Stimulated activated CD4-positive, alpha-beta T cell treated with anti-CD3 and anti-CD28 coated beads, Interleukin-4, amount 100 ng/mL, for 24 hours (primary cell): Measurements from ENCODE around the gene AGPS.
"Not testable (repeated sequence)": the region's sequence is repeated elsewhere in the genome, so short reads cannot be mapped to it uniquely, and the experiment has no call there.

ENCODE experiments used
- DNase-seq: peaks from one replicate; pipeline ENCODE4 v3.0.0-alpha.2; 2020

AGPS gene

GRCh38 chr2:177478029-177478428 is 85.5 kb downstream of the AGPS start:
- DNase-seq, result no peak

GRCh38 chr2:177478907-177479306 is 86.3 kb downstream of the AGPS start:
- no peak for DNase-seq

GRCh38 chr2:177482195-177482594 is 89.6 kb downstream of the AGPS start:
- DNase-seq, result no peak

DNA sequence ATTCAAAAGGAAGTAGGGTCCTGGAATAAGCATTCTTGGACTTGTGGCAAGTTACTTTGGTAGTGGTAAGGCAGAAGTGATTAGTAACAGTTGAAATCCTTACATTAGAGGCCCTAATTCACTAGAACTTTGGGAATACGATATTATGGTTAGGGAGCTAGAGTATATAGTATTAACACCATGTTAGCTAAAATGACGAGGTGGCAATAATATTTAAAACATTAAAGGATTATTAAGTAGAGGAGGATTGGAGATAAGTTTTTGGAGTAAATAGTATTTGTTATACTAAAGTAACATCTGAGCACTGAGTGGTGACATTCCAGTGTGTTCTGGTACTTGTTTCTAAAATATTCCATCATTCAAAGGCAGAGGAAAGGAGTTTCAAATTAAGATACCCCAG is 91.0 kb downstream of the AGPS start:
- no peak for DNase-seq

GRCh38 chr2:177484180-177484795 is 91.7 kb downstream of the AGPS start:
- DNase-seq, result no peak

DNA sequence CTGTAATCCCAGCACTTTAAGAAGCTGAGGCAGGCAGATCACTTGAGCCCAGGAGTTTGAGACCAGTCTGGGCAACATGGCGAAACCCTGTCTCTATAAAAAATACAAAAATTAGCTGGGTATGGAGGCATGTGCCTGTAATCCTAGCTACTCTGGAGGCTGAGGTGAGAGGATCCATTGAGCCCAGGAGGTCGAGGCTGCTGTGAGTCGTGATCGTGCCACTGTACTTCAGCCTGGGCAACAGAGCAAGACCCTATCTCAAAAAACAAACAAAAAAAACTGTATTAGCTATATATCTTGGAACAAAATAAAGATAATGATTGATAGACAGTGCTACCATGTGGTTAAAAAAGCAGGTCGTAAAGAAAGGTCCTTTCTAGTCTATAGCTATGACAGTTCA is 93.1 kb downstream of the AGPS start:
- not testable (repeated sequence) for DNase-seq

DNA sequence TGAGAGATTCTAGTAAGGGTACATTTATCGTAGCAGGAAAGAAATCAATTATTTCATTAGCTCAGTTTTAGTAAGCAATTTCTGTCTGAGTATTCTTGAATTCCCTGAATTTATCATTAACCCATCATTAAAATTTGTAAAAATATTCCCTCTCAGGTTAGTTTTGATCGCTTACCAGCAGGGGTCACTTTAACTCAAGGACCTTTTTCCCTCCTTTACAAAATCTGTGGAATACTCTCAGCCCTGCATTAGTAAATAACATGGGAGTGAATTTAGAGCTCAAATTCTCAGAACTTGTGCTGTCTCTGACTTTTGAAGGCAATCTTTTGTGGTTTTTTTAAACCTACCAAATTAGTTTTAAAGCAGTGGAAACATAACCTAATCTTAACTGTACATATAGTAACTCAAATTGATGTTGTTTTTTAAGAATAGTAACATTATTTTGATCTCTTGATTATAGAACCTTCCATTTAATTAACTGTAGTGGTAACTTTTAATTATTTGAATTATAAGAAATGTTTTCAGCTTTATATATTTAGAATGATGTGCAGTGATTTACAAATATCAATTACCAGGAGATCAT is 97.2 kb downstream of the AGPS start:
- DNase-seq, result no peak

GRCh38 chr2:177495945-177496344 is 103.4 kb downstream of the AGPS start:
- DNase-seq, result no peak

- no peak for DNase-seq
These were observed 104.3 kb downstream of the AGPS start for GRCh38 chr2:177496921-177497320.

GRCh38 chr2:177501186-177501585 is 108.6 kb downstream of the AGPS start:
- DNase-seq, result no peak

DNA sequence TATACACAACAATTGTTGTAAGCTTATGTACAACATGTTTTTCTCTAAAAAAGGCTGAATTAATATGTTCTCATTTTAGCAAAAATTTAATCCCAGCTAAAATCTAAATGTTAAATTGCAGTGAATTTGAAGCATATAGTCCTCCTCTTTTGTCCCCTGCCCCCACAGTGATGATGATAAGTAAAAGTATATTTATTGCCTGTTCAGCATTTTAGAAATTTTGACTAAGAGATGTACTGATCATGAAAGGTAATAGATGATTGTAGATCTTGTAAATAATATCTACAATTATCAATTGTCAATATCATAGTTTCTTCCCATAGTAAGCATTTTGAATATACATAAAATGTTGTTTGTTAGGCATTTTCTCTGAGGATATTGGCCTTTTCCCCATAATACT is 113.9 kb downstream of the AGPS start:
- no peak for DNase-seq

- DNase-seq, result no peak
These were observed 114.4 kb downstream of the AGPS start for GRCh38 chr2:177506998-177507397.

- DNase-seq, result no peak
These were observed 124.4 kb downstream of the AGPS start for GRCh38 chr2:177516824-177517544.

- DNase-seq, result no peak
These were observed 126.2 kb downstream of the AGPS start for GRCh38 chr2:177518754-177519153.

GRCh38 chr2:177519534-177520115 is 127.1 kb downstream of the AGPS start:
- DNase-seq, result no peak

GRCh38 chr2:177520324-177520723 is 127.8 kb downstream of the AGPS start:
- no peak for DNase-seq

DNA sequence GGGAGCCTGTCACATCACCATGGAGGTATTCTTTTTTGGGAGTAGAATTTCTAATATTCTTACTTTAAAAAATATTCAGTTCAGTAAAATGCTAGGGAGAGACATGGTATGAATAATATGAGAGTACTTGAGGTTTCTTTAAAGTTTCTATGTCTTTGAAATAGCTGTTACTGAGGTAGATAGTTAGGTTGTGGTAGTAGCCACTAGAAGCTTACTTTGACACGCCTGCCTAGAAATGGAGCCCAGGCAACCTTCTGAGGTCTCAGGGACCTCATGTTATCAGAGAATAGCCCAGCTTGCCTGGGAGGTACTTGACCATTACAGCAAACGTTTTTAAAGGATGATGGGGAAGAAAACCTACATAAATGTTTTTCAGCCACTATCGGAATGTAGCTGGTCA is 131.2 kb downstream of the AGPS start:
- no peak for DNase-seq

- DNase-seq, result no peak
These were observed 132.9 kb downstream of the AGPS start for GRCh38 chr2:177525351-177525924.

- DNase-seq, result no peak
These were observed 135.9 kb downstream of the AGPS start for GRCh38 chr2:177528351-177528933.

- DNase-seq, result no peak
These were observed 136.6 kb downstream of the AGPS start for GRCh38 chr2:177529166-177529565.

GRCh38 chr2:177530561-177530960 is 138.0 kb downstream of the AGPS start:
- DNase-seq, result no peak

DNA sequence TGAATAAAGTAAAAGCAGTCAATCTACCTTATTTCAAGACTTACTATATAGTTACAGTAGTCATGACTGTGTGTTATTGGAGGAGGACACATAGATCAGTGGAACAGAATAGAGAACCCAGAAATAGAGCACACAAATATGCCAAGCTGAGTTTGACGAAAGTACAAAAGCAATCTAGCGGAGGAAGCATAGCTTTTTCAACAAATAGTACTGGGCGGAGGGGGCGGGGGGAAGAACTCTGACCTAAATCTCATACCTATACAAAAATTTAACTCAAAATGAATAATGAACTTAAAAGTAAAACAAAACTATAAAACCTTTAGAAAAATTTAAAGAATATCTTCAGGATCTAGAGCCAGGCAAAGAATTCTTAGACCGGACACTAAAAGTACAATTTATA is 139.1 kb downstream of the AGPS start:
- DNase-seq, result no peak

DNA sequence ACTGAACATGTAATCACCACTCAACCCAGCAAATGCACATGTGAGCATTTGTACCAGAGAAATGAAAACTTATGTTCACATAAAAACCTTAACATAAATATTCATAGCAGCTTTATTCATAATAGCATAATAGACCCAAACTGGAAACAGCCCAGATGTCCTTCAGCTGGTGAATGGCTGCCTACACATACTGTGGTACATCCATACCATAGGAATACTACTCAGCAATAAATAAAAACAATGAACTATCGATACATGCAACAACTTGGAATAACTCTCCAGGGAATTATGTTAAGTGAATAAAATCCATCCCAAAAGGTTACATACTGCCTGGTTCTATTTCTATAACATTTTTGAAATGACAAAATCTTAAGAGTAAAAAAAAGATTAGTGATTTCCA is 140.0 kb downstream of the AGPS start:
- no peak for DNase-seq
